Keratinocyte (primary cell): ENCODE data around the gene ATP1A1. TPM values are rescaled to one million over a fixed set of nuclear protein-coding genes. Genes with fewer than 3 reads are reported as not detected.

Source experiments
- DNase-seq: peaks from one replicate; pipeline ENCODE4 v3.0.0-alpha.2; 2011; ENCODE audit warnings: low read depth, missing footprints, low spot score
- FAIRE-seq: peaks from 2 replicates; lab custom pipeline; 2011; peaks lifted over from hg19 to GRCh38; lab: Jason Lieb, UNC
- H2AFZ ChIP-seq: 2 replicates; pipeline ENCODE4 v1.6.0; 2012; ENCODE audit warnings: low read length, control low read depth, inconsistent platforms; ENCODE audit not compliant: control insufficient read depth
- H3K27ac ChIP-seq: 2 replicates; pipeline ENCODE4 v1.5.1; 2011; ENCODE audit warnings: low read length; ENCODE audit not compliant: control insufficient read depth, insufficient read depth
- H3K27me3 ChIP-seq: 3 replicates; pipeline ENCODE4 v1.6.0; 2011; ENCODE audit warnings: low read length; ENCODE audit not compliant: control insufficient read depth, insufficient read depth; ENCODE audit errors: extremely low read depth
- H3K36me3 ChIP-seq, 2 experiments: 2 replicates in 1 of 2; 3 replicates in 1 of 2; pipeline ENCODE4 v1.5.1; 2011; ENCODE audit warnings: low read length in 2 of 2, mild to moderate bottlenecking in 1 of 2; ENCODE audit not compliant: control insufficient read depth in 2 of 2, insufficient read depth in 2 of 2; ENCODE audit errors: extremely low read depth in 1 of 2
- H3K4me1 ChIP-seq: 3 replicates; pipeline ENCODE4 v1.5.1; 2011; ENCODE audit warnings: low read length; ENCODE audit not compliant: control insufficient read depth, insufficient read depth; ENCODE audit errors: extremely low read depth
- H3K4me2 ChIP-seq: 3 replicates; pipeline ENCODE4 v1.6.0; 2011; ENCODE audit warnings: low read depth, low read length; ENCODE audit not compliant: control insufficient read depth, insufficient read depth; ENCODE audit errors: extremely low read depth
- H3K4me3 ChIP-seq, 3 experiments: fragments of 200-600 bp in 1 of 3; sonication (generic) in 1 of 3; 2 replicates in 2 of 3; 3 replicates in 1 of 3; pipeline ENCODE4 v1.5.1; 2011 to 2016; ENCODE audit warnings: low read length in 3 of 3, mild to moderate bottlenecking in 3 of 3, control low read depth in 2 of 3, inconsistent platforms in 1 of 3, low read depth in 1 of 3, mixed read lengths in 1 of 3, mixed run types in 1 of 3, moderate library complexity in 1 of 3; ENCODE audit not compliant: control insufficient read depth in 2 of 3, insufficient read depth in 2 of 3; ENCODE audit errors: extremely low read depth in 1 of 3
- H3K79me2 ChIP-seq: 2 replicates; pipeline ENCODE4 v1.6.0; 2012; ENCODE audit warnings: low read length; ENCODE audit not compliant: control insufficient read depth, insufficient read depth
- H3K9ac ChIP-seq: 3 replicates; pipeline ENCODE4 v1.6.0; 2011; ENCODE audit warnings: low read length; ENCODE audit not compliant: control insufficient read depth, insufficient read depth; ENCODE audit errors: extremely low read depth
- H3K9me1 ChIP-seq: 3 replicates; pipeline ENCODE4 v1.6.0; 2011; ENCODE audit warnings: low read length; ENCODE audit not compliant: control insufficient read depth, insufficient read depth; ENCODE audit errors: extremely low read depth
- H3K9me3 ChIP-seq: 2 replicates; pipeline ENCODE4 v1.5.1; 2012; ENCODE audit warnings: low read depth, low read length; ENCODE audit not compliant: control insufficient read depth
- H4K20me1 ChIP-seq: 3 replicates; pipeline ENCODE4 v1.6.0; 2011; ENCODE audit warnings: low read length; ENCODE audit not compliant: control insufficient read depth, insufficient read depth; ENCODE audit errors: extremely low read depth
- EZH2 ChIP-seq: IDR thresholded peaks from one replicate; pipeline ENCODE4 v1.6.1; 2012; ENCODE audit warnings: inconsistent platforms, mild to moderate bottlenecking, low read length, moderate library complexity
- dilution Hi-C: fragments of 300-500 bp; cut with MboI; formaldehyde crosslinking; loops from one replicate; pipeline ENCODE4 v1.7.0; 2020; ENCODE audit warnings: low sequenced_read_pairs; ENCODE audit not compliant: extremely low pct_ligation_motif_present
- polyA plus RNA-seq, 5 experiments: library from polyadenylated mRNA; depleted of rRNA in 3 of 5; stranded (reverse) in 3 of 5; stranded (forward) in 1 of 5; unstranded in 1 of 5; fragments of >200 nt; gene quantifications; 1 replicate in 1 of 5; 2 replicates in 3 of 5; 3 replicates in 1 of 5; pipeline versions ENCODE4 v1.2.1 to v1.2.3, GENCODE V29; 2011 to 2012; ENCODE audit warnings: missing spikeins in 2 of 5, low read depth in 1 of 5, low replicate concordance in 1 of 5
- TF ChIP-seq, protein P1 (sequence below), 3 experiments: IDR thresholded peaks in 1 of 3; conservative IDR thresholded peaks in 1 of 3; optimal IDR thresholded peaks in 1 of 3; 2 replicates in 2 of 3; 3 replicates in 1 of 3; pipeline versions ENCODE3 to v1.5.1; 2011; ENCODE audit warnings: low read length in 3 of 3, mild to moderate bottlenecking in 3 of 3, moderate library complexity in 2 of 3, control low read depth in 1 of 3, inconsistent platforms in 1 of 3; ENCODE audit not compliant: insufficient read depth in 2 of 3; ENCODE audit errors: extremely low read depth in 1 of 3

The ATP1A1 gene
- polyA plus RNA-seq, 1 donor (not counting 4 experiments of a cell fraction or from before 2014, with no cell fraction given) = 357 TPM

DNA sequence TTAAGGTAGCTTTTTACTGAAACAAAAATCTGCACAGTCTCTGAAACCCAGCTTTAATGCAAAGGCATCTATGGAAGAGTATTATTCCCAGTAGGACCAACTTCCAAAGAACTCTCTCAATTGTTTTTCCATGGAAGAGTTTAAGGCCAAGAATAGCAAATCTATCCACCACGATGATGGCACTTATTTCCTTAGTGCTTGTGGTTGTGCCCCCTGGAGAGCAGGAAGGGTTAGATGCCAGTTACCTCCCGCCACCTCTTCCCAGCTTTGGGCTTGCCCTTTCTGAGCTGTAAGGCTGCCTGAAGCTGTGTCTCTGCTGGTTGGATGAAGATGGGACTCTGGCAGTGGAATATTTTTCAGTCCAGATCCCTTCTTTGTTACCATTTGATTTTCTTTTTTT, 4.8 kb upstream of the ATP1A1 start:
- H3K4me2 ChIP-seq = no peak overlapping the region
- peaks cover 5% of the 10 kb centered on the region for H3K4me1 ChIP-seq
- FAIRE-seq = no peak
- dilution Hi-C loops = no loop called here
- no peak overlapping the region for H3K9ac ChIP-seq
- no peaks in the 10 kb centered on the region for H3K79me2 ChIP-seq
- H2AFZ ChIP-seq = no peak overlapping the region
- DNase-seq = no peak
- H3K9me1 ChIP-seq = no peaks in the 10 kb centered on the region
- H3K27ac ChIP-seq = no peak overlapping the region
- H4K20me1 ChIP-seq = no peaks in the 10 kb centered on the region
- no peak overlapping the region for H3K4me3 ChIP-seq
- H3K36me3 ChIP-seq = no peaks in the 10 kb centered on the region
- H3K27me3 ChIP-seq = peaks cover 3% of the 10 kb centered on the region
- no peak for TF ChIP-seq EZH2
- TF ChIP-seq, protein P1, sequence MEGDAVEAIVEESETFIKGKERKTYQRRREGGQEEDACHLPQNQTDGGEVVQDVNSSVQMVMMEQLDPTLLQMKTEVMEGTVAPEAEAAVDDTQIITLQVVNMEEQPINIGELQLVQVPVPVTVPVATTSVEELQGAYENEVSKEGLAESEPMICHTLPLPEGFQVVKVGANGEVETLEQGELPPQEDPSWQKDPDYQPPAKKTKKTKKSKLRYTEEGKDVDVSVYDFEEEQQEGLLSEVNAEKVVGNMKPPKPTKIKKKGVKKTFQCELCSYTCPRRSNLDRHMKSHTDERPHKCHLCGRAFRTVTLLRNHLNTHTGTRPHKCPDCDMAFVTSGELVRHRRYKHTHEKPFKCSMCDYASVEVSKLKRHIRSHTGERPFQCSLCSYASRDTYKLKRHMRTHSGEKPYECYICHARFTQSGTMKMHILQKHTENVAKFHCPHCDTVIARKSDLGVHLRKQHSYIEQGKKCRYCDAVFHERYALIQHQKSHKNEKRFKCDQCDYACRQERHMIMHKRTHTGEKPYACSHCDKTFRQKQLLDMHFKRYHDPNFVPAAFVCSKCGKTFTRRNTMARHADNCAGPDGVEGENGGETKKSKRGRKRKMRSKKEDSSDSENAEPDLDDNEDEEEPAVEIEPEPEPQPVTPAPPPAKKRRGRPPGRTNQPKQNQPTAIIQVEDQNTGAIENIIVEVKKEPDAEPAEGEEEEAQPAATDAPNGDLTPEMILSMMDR (optimal IDR thresholded peaks at IDR 0.05 in 1 of 3, IDR thresholded peaks at IDR 0.05 in 1 of 3, conservative IDR thresholded peaks at IDR 0.05 in 1 of 3; ENCODE audit: extremely low read depth in 1 of 3, insufficient read depth in 2 of 3, low read length in 3 of 3) = no peak
- no peaks in the 10 kb centered on the region for H3K9me3 ChIP-seq

GRCh38 chr1:116370181-116370580, 2.9 kb upstream of the ATP1A1 start:
- no peaks in the 10 kb centered on the region for H3K9me1 ChIP-seq
- DNase-seq = no peak
- H3K79me2 ChIP-seq = peaks cover 17% of the 10 kb centered on the region
- no peak for FAIRE-seq
- H3K36me3 ChIP-seq = no peaks in the 10 kb centered on the region
- H3K4me3 ChIP-seq = no peak overlapping the region
- TF ChIP-seq, protein P1 (optimal IDR thresholded peaks at IDR 0.05 in 1 of 3, IDR thresholded peaks at IDR 0.05 in 1 of 3, conservative IDR thresholded peaks at IDR 0.05 in 1 of 3; ENCODE audit: extremely low read depth in 1 of 3, insufficient read depth in 2 of 3, low read length in 3 of 3) = no peak
- TF ChIP-seq EZH2 = no peak
- no peak overlapping the region for H2AFZ ChIP-seq
- H3K27ac ChIP-seq = no peak overlapping the region
- H4K20me1 ChIP-seq = no peaks in the 10 kb centered on the region
- H3K4me1 ChIP-seq = peaks cover 12% of the 10 kb centered on the region
- dilution Hi-C loops = no loop called here
- no peak overlapping the region for H3K4me2 ChIP-seq
- H3K9me3 ChIP-seq = no peaks in the 10 kb centered on the region
- no peak overlapping the region for H3K9ac ChIP-seq
- H3K27me3 ChIP-seq = peaks cover 3% of the 10 kb centered on the region
